ENCODE measurements around the gene CTNNA3. TPM values are rescaled to one million over a fixed set of nuclear protein-coding genes. Genes with fewer than 3 reads are reported as not detected.

The CTNNA3 gene
- total RNA-seq, 1 donor from 2014 or later: 3.3 TPM

DNA sequence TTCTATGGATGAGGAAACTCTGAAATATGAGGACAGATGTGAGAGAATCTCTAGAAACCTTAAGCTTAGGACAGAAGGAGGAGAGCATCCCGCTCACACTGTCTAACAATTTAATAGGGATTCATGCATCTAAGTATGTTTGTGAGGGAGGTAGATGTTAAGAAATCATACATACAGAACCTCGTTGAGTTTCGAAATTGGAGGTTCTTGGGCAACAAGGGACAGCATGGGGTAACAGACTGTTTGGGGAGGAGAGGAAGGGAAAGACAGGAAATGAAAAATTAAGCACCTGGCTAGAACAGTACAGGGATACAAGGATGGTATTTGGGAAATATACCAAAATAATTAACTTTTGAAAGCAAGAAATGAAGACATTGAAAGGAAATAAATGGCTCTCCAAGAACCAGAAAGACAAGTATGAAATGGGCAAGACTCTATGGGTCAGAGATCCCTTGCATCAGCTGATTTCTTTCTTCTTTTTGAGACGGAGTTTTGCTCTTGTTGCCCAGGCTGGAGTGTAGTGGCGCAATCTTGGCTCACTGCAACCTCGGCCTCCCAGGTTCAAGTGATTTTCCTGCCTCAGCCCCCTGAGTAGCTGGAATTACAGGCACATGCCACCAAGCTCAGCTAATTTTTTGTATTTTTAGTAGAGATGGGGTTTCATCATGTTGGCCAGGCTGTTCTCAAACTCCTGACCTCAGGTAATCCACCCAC, 207.9 kb downstream of the CTNNA3 start:
- Mint-ChIP-seq H3K27me3 (ENCODE audit: unreplicated experiment) (peaks cover 1% of the 10 kb centered on the region), H3K4me3 (ENCODE audit: unreplicated experiment) (no peak overlapping the region), H3K36me3 (ENCODE audit: unreplicated experiment) (no peaks in the 10 kb centered on the region), H3K9me3 (ENCODE audit: unreplicated experiment) (no peaks in the 10 kb centered on the region), H3K4me1 (ENCODE audit: low read depth, unreplicated experiment) (no peaks in the 10 kb centered on the region), H3K27ac (ENCODE audit: unreplicated experiment) (no peak overlapping the region)
- no peak for TF ChIP-seq CTCF (IDR thresholded peaks at IDR 0.05; ENCODE audit: partially characterized antibody, unreplicated experiment)
- DNase-seq: no peak

DNA sequence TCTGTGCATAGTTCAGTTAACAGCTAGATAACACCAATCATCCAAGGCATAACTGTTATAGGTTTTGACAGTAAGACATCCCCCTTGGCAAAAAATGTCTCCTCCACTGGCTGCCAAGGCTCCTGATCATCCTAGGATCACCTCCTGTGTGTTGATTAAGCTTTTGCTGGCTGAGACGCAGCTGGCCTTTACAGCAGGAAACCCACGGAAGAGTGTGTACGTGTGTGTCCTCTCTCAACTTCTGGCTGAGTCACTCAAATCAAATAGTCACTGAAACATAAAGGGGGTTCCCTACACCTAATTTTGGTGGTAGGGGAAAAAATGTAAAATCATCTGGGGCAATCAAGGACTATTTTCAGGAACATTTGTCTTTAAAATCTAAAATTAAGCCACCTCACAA, 208.8 kb downstream of the CTNNA3 start:
- no peak overlapping the region for H3K4me3 Mint-ChIP-seq (ENCODE audit: unreplicated experiment)
- peaks cover 1% of the 10 kb centered on the region for H3K27me3 Mint-ChIP-seq (ENCODE audit: unreplicated experiment)
- TF ChIP-seq CTCF (IDR thresholded peaks at IDR 0.05; ENCODE audit: partially characterized antibody, unreplicated experiment): no peak
- H3K36me3 Mint-ChIP-seq (ENCODE audit: unreplicated experiment): no peaks in the 10 kb centered on the region
- DNase-seq: no peak
- no peaks in the 10 kb centered on the region for H3K9me3 Mint-ChIP-seq (ENCODE audit: unreplicated experiment)
- no peak overlapping the region for H3K27ac Mint-ChIP-seq (ENCODE audit: unreplicated experiment)
- H3K4me1 Mint-ChIP-seq (ENCODE audit: low read depth, unreplicated experiment): no peaks in the 10 kb centered on the region

DNA sequence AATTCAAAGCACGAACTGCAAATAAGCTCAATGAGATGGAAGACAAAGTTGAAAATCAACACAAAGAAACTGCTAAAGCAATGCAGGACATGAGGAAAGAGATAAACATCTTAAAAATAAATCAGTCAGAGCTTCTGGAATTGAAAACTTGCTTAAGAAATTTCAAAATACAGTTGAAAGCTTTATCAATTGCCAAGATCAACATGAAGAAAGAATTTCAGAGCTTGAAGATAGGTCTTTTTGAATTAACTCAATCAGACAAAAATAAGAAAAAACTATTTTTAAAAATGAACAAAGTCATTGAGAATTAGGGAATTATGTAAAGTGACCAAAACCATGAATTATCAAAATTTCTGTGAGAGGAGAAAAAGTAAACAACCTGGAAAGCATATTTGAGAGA, 218.1 kb downstream of the CTNNA3 start:
- H3K36me3 Mint-ChIP-seq (ENCODE audit: unreplicated experiment): peaks cover 9% of the 10 kb centered on the region
- DNase-seq: no peak
- H3K4me1 Mint-ChIP-seq (ENCODE audit: low read depth, unreplicated experiment): no peaks in the 10 kb centered on the region
- no peak overlapping the region for H3K27ac Mint-ChIP-seq (ENCODE audit: unreplicated experiment)
- peaks cover 7% of the 10 kb centered on the region for H3K9me3 Mint-ChIP-seq (ENCODE audit: unreplicated experiment)
- H3K4me3 Mint-ChIP-seq (ENCODE audit: unreplicated experiment): no peak overlapping the region
- no peak for TF ChIP-seq CTCF (IDR thresholded peaks at IDR 0.05; ENCODE audit: partially characterized antibody, unreplicated experiment)
- no peaks in the 10 kb centered on the region for H3K27me3 Mint-ChIP-seq (ENCODE audit: unreplicated experiment)

- no peak for TF ChIP-seq CTCF (IDR thresholded peaks at IDR 0.05; ENCODE audit: partially characterized antibody, unreplicated experiment)
- Mint-ChIP-seq H3K4me1 (ENCODE audit: low read depth, unreplicated experiment) (no peaks in the 10 kb centered on the region), H3K36me3 (ENCODE audit: unreplicated experiment) (peaks cover 9% of the 10 kb centered on the region), H3K9me3 (ENCODE audit: unreplicated experiment) (peaks cover 7% of the 10 kb centered on the region), H3K4me3 (ENCODE audit: unreplicated experiment) (no peak overlapping the region), H3K27ac (ENCODE audit: unreplicated experiment) (no peak overlapping the region), H3K27me3 (ENCODE audit: unreplicated experiment) (no peaks in the 10 kb centered on the region)
- DNase-seq: no peak
Measured at GRCh38 chr10:67476201-67476600, 219.8 kb downstream of the CTNNA3 start.

- H3K9me3 Mint-ChIP-seq (ENCODE audit: unreplicated experiment): peaks cover 4% of the 10 kb centered on the region
- no peak overlapping the region for H3K4me3 Mint-ChIP-seq (ENCODE audit: unreplicated experiment)
- H3K27me3 Mint-ChIP-seq (ENCODE audit: unreplicated experiment): no peaks in the 10 kb centered on the region
- H3K4me1 Mint-ChIP-seq (ENCODE audit: low read depth, unreplicated experiment): no peaks in the 10 kb centered on the region
- no peaks in the 10 kb centered on the region for H3K36me3 Mint-ChIP-seq (ENCODE audit: unreplicated experiment)
- TF ChIP-seq CTCF (IDR thresholded peaks at IDR 0.05; ENCODE audit: partially characterized antibody, unreplicated experiment): no peak
- H3K27ac Mint-ChIP-seq (ENCODE audit: unreplicated experiment): no peak overlapping the region
- no peak for DNase-seq
Measured at GRCh38 chr10:67473850-67474633, 222.0 kb downstream of the CTNNA3 start.
